ENCODE measurements around the gene REP15.
"Not testable (repeated sequence)": the region's sequence is repeated elsewhere in the genome, so short reads cannot be mapped to it uniquely, and the experiment has no call there.

Gene REP15, protein sequence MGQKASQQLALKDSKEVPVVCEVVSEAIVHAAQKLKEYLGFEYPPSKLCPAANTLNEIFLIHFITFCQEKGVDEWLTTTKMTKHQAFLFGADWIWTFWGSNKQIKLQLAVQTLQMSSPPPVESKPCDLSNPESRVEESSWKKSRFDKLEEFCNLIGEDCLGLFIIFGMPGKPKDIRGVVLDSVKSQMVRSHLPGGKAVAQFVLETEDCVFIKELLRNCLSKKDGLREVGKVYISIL

GRCh38 chr12:27696293-27696652 lies at the start of gene REP15:
TSS of gene REP15 (plus strand) at chr12:27696447. CDS start at chr12:27696563, 116 bp downstream.
- no peak for DNase-seq

GRCh38 chr12:27650011-27650410 lies 46.2 kb upstream of the REP15 start:
- DNase-seq, result no peak

GRCh38 chr12:27651201-27651600 lies 45.0 kb upstream of the REP15 start:
- DNase-seq, result no peak

DNA sequence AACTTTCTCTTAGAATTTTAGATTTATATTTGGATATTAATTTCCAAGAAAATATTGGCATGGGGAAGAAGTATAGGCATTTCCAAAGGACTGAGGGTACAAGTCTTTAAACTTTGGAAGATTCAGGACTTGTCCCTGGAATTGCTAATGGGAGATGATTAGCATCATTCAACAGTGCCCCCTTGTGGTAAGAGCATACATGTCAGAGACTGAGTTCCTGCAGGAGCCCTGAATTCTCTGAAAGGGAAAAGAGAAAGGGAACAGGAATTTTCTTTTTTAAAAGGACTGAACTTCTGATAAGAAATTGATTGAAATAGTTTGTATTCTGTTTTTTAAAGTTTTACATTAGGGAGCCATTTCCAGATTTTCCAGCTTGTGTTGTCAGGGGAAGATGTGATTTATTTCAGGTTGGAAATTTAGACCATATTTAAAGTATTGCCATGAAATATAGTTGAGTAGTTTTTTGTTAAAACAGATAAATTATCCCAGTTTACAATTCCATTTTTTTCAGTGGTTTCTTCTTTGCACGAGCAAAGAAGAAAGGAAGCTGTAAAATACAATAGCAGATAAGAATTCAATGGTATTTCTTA lies 44.0 kb upstream of the REP15 start:
- DNase-seq, result peak; percentile 59

DNA sequence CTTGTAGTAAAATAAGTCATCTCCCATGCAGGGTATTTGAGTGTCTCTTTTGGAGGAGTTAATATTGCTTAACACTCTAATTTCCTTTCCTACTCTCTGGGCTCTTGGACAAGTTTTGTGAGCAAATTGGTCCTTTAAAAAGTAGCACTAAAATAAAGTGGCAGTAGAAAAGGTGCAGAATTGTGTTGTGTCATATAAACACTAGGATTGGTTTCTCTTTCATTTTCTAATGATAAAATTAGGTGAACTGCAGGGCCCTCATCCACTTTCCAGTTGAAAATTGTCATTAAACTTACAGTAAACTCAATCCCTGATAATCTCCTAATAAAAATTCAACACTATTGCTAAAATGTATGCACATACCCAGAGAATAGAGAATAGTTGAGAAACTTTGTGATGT lies 42.6 kb upstream of the REP15 start:
- no peak for DNase-seq

- not testable (repeated sequence) for DNase-seq
Measured at GRCh38 chr12:27655476-27655875, 40.8 kb upstream of the REP15 start.

DNA sequence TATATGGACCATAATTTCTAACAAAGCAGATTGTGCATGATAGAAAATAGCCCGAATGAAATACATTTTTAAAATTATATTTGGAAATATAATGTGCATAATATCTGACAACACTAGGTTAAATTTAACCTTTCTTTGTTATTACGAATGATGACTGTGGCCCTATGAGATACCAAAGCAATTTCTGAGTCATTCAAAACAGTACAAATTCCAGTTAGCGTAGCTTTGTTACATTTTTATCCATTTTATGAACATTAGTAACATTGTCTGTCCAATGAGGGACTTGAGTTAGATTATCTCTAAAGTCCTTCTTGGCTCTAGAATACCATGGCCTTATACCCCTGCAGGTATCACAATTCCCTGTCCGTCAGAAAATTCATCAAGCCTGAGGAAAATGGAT lies 39.0 kb upstream of the REP15 start:
- DNase-seq, result no peak

GRCh38 chr12:27665704-27666103 lies 30.5 kb upstream of the REP15 start:
- DNase-seq, result no peak

DNA sequence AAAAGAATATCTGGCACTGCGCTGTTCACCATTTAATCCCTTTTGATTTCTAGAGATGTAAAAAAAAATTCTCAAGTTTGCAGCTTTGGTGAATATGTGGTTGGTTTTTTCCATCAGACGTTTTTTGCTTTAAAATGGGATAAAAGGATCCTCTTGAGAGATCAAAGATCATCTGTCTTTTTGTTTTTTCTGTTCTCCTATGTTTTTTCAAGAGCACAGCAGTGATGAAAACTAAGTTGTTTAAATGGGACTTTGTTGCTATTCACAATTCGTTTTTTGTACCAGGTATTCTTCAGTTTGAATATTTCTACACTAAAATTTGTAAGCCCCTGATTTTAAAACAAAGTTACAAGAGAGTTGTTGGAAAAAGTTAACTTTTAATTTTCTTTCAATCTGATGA lies 29.7 kb upstream of the REP15 start:
- DNase-seq, result no peak

GRCh38 chr12:27667540-27667939 lies 28.7 kb upstream of the REP15 start:
- no peak for DNase-seq

GRCh38 chr12:27672051-27672450 lies 24.2 kb upstream of the REP15 start:
- DNase-seq, result no peak

- no peak for DNase-seq
Measured at GRCh38 chr12:27672643-27673042, 23.6 kb upstream of the REP15 start.

GRCh38 chr12:27673101-27673718 lies 23.0 kb upstream of the REP15 start:
- DNase-seq, result no peak

GRCh38 chr12:27674989-27675388 lies 21.3 kb upstream of the REP15 start:
- no peak for DNase-seq

DNA sequence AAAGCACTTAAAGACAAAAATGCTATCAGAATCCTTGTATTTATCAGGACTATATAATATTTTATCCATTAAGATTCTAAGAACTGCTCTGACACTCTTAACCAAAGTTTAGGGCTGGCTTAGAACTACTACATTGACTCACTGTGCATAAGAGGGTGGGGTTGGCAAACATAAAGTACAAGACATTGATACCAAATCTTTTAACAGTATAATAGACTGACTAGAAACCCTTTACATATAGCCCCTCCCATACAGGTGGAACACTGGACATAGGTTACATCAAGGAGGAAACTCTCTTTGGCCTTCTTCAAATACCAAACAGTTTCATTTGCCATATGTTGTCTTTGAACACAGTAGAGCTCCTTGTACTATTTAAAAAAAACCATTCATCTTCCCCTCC lies 15.6 kb upstream of the REP15 start:
- DNase-seq, result no peak

DNA sequence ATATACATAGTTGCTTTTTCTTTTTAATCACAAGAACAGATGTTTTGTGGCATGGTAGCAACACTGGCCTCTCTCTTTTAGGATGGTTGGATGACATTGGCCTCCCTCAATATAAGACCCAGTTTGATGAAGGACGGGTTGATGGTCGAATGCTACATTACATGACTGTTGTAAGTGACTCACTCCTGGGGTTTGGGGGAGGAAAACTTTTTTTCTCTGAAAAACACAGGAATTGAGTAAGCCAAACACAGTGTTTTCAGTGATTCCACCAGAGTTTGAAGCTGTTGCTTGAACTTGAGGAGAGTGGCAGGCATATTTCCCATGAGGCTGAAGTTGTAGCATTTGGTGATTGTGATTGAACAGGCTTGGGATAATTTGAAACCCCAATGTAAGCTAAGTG lies 13.7 kb upstream of the REP15 start:
- no peak for DNase-seq

- no peak for DNase-seq
Measured at GRCh38 chr12:27685274-27685673, 11.0 kb upstream of the REP15 start.

DNA sequence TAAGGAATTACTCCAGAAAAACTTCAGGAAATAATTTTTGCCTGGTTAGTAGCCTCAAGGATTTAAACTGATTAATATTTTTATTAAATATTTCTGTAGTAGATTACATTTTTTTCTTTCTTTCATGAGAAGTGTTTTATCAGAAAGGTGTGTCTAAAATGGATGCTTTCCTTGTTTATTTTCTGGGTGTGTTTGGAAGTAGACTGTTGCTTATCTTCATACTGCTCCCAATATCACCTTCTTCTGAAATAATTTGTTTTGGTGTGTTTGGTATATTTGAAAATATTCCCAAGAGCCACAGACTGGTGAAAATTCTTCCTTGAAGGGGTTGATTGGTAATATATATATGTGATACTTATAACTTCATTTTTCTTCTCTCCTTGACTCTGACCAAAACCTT lies 10.1 kb upstream of the REP15 start:
- no peak for DNase-seq

GRCh38 chr12:27688671-27689070 lies 7.6 kb upstream of the REP15 start:
- DNase-seq, result no peak

GRCh38 chr12:27689558-27690180 lies 6.6 kb upstream of the REP15 start:
- no peak for DNase-seq

DNA sequence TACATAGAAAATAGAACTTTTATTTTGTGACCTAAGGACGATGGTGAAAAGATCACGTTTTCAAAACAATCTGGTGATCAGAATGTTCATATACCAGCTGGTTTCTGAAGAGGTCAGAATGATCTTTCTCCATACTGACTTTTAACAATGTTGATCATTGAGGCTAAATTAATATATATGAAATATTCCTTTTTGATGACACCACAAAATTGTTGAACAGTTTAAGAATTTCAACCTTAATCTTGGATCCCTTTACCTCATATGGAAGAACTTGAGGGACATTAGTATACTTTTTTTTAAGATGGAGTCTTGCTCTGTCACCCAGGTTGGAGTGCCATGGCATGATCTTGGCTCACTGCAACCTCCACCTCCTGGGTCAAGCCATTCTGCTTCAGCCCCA lies 2.8 kb upstream of the REP15 start:
- DNase-seq, result no peak

DNA sequence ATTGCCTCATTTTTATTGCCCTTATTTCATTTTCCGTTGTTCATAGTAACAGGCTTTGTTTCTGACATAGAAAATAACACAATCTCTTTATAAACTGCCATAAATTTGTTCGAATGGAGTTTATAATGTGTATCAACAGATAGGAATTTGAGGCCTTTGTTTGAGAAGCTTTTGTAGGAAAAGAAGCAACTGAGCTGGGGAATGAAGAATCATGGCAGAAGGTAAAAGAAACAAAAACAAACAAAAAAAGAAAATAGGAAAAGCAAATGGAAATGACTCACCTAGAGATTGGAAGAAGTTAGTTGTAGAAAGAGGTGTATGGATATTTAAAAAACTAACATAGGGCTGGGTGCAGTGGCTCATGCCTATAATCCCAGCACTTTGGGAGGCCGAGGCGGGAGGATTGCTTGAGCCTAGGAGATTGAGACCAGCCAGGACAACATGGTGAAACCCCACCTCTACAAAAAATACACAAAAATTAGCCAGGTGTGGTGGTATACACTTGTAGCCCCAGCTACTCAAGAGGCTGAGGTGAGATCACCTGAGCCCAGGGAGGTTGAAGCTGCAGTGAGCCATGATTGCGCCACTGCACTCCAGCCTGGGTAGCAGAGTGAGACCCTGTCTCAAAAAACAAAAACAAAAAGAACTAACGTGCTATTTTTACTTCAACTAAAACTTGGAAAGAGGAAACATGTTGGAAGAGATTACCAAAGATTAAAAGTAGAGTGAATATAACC lies 523 bp upstream of the REP15 start:
- no peak for DNase-seq

GRCh38 chr12:27696864-27697564 lies 767 bp downstream of the REP15 start:
- no peak for DNase-seq
